NCI-H2171 treated with DMSO at 0.1 percent for 48 hours (cell line): ENCODE data around the gene NIT2.
"Not testable (repeated sequence)": the region's sequence is repeated elsewhere in the genome, so short reads cannot be mapped to it uniquely, and the experiment has no call there.

ENCODE experiments used
- DNase-seq: peaks from one replicate; lab custom pipeline; 2025; lab: John Stamatoyannopoulos, UW

The NIT2 gene

GRCh38 chr3:100334488-100335351 is at the start of gene NIT2:
Gene NIT2, plus strand, starts transcription at chr3:100334757. Its CDS starts 35 bp downstream, at chr3:100334792.
- DNase-seq: peak; percentile 78

- DNase-seq: no peak
Measured at GRCh38 chr3:100288288-100288894, 46.2 kb upstream of the NIT2 start.

DNA sequence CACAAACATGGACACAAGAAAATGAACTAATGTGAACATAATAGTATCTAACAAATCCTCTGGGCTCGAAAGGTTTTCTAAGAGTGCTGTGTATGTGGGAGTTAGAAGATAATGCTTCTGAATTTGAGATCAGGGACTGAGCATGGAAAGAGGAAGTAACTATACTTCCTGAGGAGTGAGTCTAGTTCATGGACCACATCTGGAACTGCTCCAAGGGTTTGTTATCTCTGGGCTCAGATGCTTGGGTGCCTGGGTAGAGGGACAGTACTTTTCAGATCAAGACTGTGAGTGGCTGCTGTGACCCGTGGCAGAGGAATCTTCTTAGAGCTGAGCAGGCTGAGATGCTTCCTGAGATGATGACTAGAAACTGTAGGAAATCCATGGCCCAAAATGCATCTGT is 45.2 kb upstream of the NIT2 start:
- no peak for DNase-seq

DNA sequence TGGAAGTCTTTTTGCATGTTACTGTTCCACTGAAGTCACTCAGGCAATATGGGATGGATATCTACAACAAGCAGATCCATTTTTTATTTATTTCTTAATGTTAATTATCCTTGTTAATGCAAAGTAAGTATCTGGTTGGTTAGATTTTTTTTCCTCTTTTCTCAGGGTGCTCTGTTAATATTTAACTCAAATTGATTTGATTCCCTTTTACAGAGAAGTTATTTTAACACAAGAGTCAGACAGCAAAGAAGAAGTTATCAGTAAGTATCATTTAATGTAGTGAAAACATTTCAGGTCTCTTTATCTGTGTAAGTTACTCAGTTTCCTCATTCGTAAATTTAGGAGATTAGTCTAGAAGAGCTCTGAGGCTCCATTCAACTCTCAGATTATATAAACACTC is 39.5 kb upstream of the NIT2 start:
- DNase-seq: no peak

DNA sequence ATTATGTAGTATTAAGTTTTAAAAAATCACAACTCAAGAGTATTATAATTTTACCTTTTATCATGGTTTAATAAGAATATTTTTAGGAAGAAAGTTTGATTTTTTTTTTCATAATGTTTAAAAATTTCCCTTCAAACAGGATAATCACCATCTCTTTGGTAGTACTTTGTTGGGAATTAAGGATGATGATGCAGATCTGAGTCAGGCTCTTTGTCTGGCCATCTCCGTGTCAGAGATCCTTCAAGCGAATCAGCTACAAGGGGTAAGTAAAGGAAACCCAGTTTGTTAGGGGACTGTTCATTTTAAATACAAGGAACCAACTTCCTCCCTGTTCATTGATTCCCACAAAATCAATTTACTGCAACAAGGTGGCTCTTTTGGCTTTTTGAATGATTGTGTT is 36.8 kb upstream of the NIT2 start:
- DNase-seq: no peak

GRCh38 chr3:100299016-100299415 is 35.5 kb upstream of the NIT2 start:
- DNase-seq: no peak

DNA sequence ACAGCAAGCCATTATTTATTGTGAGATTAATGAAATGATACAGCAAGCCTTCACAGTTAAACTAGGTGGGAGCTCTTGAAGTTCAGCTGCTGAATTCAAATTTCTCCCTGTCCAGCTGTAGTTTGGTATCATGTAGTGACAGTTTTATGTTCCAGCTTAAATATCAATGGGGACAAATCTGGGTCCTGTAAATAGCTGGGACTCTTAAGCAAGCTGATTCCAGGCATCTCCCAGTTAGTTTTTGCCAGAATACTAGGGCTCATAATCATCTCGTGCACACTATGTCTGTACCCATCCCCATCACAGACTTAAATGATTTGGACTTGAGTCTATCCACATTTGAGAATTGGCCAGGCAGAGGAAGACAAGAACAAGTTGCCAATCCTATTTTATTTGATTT is 27.9 kb upstream of the NIT2 start:
- no peak for DNase-seq

- no peak for DNase-seq
Measured at GRCh38 chr3:100310355-100310965, 24.1 kb upstream of the NIT2 start.

GRCh38 chr3:100311011-100311410 is 23.5 kb upstream of the NIT2 start:
- no peak for DNase-seq

DNA sequence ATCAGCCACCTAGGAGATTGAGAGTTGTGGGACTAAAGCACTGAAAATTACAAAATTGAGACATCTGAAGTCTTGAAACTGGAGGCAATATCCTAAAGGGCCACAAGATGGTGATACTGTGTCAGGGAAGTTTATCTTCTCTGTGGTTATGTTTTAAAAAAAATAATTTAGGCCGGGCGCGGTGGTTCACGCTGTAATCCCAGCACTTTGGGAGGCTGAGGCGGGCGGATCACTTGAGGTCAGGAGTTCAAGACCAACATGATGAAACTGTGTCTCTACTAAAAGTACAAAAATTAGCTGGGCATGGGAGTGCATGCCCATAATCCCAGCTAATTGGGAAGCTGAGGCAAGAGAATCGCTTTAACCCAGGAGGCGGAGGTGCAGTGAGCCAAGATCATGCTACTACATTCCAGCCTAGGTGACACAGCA is 17.9 kb upstream of the NIT2 start:
- DNase-seq: peak; percentile 77

DNA sequence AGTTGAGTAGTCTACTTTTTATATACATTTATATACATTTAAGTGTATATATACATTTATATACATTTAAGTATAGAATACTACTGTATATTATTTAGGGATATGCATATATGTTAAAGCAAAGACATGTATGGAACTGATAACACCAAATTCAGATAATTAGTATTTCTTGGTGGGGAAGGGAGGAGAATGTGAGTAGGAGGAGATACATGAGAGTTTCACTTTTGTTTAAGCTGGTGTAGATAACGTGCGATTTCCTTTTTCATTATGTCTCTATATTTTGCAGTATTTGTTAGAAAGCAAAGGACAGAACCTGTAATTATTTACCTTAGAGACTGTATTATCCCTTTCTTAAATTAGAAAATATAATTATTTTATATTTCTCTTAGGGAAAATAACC is 16.6 kb upstream of the NIT2 start:
- no peak for DNase-seq

- no peak for DNase-seq
Measured at GRCh38 chr3:100319951-100320350, 14.6 kb upstream of the NIT2 start.

DNA sequence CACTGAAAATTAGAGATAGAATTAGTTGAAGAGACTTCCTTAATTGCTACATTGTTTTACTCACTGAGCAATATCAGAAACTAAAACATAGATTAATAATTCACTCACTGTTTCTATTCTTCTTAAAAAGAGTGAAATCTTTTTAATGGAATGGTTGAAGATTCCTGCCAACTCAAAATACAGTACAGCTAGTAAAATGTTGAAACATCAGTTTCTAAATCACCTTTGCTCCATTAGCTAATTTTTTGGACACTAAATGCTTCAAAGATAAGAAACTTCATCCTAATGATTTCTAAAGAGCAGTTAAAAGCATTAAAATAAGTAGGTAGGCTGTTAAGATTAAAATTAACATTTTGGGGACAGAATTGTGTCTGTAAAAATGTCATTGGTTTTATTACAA is 10.5 kb upstream of the NIT2 start:
- no peak for DNase-seq

GRCh38 chr3:100325827-100326226 is 8.7 kb upstream of the NIT2 start:
- no peak for DNase-seq

DNA sequence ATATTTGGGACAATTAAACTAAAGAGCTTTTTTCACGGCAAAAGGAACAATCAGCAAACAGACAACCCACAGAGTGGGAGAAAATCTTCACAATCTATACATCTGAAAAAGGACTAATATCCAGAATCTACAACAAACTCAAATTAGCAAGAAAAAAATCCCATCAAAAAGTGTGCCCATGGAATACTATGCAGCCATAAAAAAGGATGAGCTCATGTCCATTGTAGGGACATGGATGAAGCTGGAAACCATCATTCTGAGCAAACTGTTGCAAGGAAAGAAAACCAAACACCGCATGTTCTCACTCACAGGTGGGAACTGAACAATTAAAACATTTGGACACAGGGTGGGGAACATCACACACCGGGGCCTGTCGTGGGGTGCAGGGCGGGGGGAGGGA is 7.2 kb upstream of the NIT2 start:
- not testable (repeated sequence) for DNase-seq

DNA sequence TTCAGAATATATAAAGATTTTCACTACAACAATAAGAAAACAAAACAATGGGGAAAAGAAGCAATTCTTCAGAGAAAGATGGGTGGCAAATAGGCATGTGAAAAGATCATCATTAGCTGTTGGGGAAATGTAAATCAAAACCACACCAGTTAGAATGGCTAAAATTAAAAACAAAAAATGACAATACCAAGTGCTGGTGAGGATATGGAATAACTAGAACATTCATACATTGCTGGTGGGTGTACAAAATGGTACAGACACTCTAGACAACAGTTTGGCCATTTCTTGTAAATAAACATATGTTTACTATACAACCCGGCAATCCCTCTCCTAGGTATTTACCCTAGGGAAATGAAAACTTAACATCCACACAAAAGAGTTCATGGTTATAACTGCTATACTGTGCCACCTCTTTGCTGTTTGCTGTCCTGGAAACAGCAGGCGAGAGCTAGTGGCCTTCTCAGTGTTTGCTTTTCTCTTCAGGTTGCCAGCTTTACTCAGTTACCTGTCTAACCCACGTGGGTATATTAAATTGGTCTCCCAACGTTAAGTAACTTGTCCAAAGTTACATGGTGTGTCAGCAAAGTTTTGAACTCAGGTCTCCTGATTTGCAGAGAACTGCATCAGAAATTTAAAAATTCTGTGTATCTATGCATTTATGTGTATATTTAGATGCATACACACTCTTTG is 4.6 kb upstream of the NIT2 start:
- DNase-seq: no peak

DNA sequence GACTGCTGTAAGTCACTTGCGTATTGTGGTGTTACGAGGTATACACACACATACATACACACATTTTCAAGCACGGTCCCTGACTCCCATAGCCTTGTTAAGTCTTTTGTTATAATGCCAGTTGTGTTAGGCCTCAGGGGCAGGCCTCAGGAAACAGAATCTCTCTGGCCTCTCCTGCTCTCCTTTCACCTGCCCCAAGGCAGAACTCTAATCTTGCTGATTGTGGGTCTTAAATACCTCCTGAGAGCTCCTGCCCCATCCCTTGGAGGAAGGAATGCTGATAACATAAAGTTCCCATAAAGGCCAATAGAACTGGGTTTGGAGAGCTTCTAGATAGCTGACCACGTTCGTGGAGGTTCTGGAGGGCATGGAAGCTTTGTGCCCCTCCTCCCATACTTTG is 3.9 kb upstream of the NIT2 start:
- no peak for DNase-seq

GRCh38 chr3:100331660-100332059 is 2.9 kb upstream of the NIT2 start:
- no peak for DNase-seq

GRCh38 chr3:100333051-100333450 is 1.5 kb upstream of the NIT2 start:
- no peak for DNase-seq

DNA sequence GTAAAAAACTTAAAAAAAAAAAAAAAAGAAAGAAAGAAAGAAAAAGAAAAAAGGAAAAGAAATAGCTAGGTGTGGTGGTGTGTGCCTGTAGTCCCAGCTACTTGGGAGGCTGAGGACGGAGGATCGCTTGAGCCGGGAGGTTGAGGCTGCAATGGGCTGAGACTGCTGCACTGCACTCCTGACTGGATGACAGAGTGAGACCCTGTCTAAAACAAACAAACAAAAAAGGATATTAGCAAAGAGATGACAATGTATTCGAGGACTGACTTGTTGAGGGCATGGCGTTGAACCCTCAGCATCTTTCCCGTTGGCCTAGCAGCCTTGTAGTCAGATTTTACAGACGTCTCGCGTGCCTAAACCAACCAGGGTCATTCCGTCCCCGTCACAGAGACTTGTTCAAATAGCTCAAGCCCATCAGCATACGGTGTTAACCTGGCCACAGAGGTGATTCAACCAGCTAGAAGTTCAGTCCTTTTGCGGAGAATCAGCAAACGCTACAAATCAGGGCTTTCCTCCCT is 528 bp upstream of the NIT2 start:
- no peak for DNase-seq

DNA sequence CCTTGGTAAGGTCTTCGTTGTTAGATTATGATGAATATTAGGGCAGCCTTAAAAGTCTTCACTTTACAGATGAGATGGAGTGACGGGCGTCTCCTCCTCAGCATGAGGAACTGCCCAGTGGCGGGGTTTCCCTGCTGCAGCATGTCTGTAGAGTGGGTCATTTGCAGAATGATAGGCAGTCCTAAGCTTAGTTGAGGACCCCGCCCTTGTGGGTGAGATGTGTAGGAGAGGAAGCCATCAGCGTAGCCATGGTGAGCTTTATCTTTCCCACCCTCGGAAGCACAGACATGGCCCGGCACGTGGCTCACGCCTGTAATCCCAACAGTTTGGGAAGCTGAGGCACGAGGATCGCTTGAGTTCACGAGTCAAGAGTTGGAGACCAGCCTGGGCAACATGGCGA is 877 bp downstream of the NIT2 start:
- DNase-seq: no peak

DNA sequence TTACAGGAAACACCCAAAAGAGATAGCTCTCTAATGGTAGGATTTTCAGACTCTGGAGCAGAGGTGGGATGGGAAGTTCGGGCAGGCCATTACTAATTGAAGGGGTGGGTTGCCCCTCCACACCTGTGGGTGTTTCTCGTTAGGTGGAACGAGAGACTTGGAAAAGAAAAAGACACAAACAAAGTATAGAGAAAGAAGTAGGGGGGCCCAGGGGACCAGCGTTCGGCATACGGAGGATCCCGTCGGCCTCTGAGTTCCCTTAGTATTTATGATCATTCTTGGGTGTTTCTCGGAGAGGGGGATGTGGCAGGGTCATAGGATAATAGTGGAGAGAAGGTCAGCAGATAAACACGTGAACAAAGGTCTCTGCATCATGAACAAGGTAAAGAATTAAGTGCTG is 1.7 kb downstream of the NIT2 start:
- not testable (repeated sequence) for DNase-seq
